Measurements from ENCODE around the gene PKDREJ. TPM values are rescaled to one million over a fixed set of nuclear protein-coding genes. Genes with fewer than 3 reads are reported as not detected.

Gene PKDREJ
- total RNA-seq, 2 donors from 2014 or later, result 0.68 TPM; not detected in 1

DNA sequence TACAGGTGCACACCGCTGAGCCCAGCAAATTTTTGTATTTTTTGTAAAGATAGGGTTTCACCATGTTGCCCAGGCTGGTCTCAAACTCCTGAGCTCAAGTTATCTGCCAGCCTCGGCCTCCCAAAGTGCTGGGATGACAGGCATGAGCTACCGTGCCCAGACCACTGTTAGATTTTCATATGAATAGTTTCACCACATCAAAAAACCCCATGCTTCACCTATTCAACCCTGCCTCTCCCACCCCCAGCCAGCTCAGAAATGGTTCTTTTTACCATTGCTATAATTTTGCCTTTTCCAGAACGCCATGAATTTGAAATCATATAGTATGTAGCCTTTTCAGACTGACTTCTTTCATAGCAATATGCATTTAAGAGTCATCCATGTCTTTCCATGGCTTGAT is 50.9 kb downstream of the PKDREJ start:
- WGBS, result 88% methylated on average over 4 of the region's 4 CpGs
- no peaks in the 10 kb centered on the region for H3K27me3 ChIP-seq (replicated peaks; ENCODE audit: insufficient read depth)
- H3K4me1 ChIP-seq (replicated peaks), result no peaks in the 10 kb centered on the region
- TF ChIP-seq POLR2A (IDR thresholded peaks at IDR 0.05), result no peak
- no peak for TF ChIP-seq POLR2AphosphoS5 (IDR thresholded peaks at IDR 0.05)
- TF ChIP-seq, protein P1, sequence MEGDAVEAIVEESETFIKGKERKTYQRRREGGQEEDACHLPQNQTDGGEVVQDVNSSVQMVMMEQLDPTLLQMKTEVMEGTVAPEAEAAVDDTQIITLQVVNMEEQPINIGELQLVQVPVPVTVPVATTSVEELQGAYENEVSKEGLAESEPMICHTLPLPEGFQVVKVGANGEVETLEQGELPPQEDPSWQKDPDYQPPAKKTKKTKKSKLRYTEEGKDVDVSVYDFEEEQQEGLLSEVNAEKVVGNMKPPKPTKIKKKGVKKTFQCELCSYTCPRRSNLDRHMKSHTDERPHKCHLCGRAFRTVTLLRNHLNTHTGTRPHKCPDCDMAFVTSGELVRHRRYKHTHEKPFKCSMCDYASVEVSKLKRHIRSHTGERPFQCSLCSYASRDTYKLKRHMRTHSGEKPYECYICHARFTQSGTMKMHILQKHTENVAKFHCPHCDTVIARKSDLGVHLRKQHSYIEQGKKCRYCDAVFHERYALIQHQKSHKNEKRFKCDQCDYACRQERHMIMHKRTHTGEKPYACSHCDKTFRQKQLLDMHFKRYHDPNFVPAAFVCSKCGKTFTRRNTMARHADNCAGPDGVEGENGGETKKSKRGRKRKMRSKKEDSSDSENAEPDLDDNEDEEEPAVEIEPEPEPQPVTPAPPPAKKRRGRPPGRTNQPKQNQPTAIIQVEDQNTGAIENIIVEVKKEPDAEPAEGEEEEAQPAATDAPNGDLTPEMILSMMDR (IDR thresholded peaks at IDR 0.05), result no peak
- H3K27ac ChIP-seq, result no peak overlapping the region
- intact Hi-C loops (cut with DNase I), result no loop called here
- no peaks in the 10 kb centered on the region for H3K9me3 ChIP-seq
- peaks cover 3 to 10% of the 10 kb centered on the region in 2 donors for H3K36me3 ChIP-seq
- H3K4me3 ChIP-seq, result no peak overlapping the region
- DNase-seq (ENCODE audit: low spot score), result no peak

- H3K27me3 ChIP-seq (replicated peaks; ENCODE audit: insufficient read depth), result no peaks in the 10 kb centered on the region
- no peak for DNase-seq (ENCODE audit: low spot score)
- intact Hi-C loops (cut with DNase I), result no loop called here
- WGBS, result 100% methylated on average over 1 of the region's 1 CpG
- no peaks in the 10 kb centered on the region for H3K4me1 ChIP-seq (replicated peaks)
- TF ChIP-seq POLR2A (IDR thresholded peaks at IDR 0.05) (no peak), POLR2AphosphoS5 (IDR thresholded peaks at IDR 0.05) (no peak)
- TF ChIP-seq, protein P1 (IDR thresholded peaks at IDR 0.05), result no peak
- no peaks in the 10 kb centered on the region for H3K9me3 ChIP-seq
- H3K27ac ChIP-seq, result no peak overlapping the region
- H3K4me3 ChIP-seq, result no peak overlapping the region
- H3K36me3 ChIP-seq, result no peaks in the 10 kb centered on the region
Measured at GRCh38 chr22:46209262-46209661, 53.9 kb downstream of the PKDREJ start.

Other genes with a start within 250 kb of the PKDREJ start
- gene PPARA, start 112.8 kb downstream of the PKDREJ start, total RNA-seq, result 10 to 100 TPM; 21.2 to 27.3 TPM
- gene CDPF1, start 13.1 kb downstream of the PKDREJ start, total RNA-seq, result 10 to 100 TPM; 16.2 to 20.6 TPM
- gene TTC38, start 4.7 kb upstream of the PKDREJ start, total RNA-seq, result 100 to 1,000 TPM in 1 of 2 donors, 10 to 100 TPM in 1; 47.6 to 115 TPM
- 1 to 10 TPM in 1 of 2 donors, under 1 TPM in 1; 0.46 to 4.8 TPM for gene GTSE1, start 33.5 kb upstream of the PKDREJ start, total RNA-seq
- gene TRMU, start 72.4 kb upstream of the PKDREJ start, total RNA-seq, result 10 to 100 TPM; 35.1 to 52.9 TPM

Measured in prostate gland (tissue), 2 donors.